H1 (cell line): ENCODE measurements around the gene MTG1. TPM values are rescaled to one million over a fixed set of nuclear protein-coding genes. Genes with fewer than 3 reads are reported as not detected.

Experiments
- CTCF ChIA-PET: fragments of 300-600 bp; sonication (Branson Sonifier 250); formaldehyde crosslinking; loops from one replicate; lab custom pipeline; 2021; ENCODE audit not compliant: partially characterized antibody; lab: Charles Lee
- POLR2A ChIA-PET: fragments of 300-600 bp; sonication (Branson Sonifier 250); formaldehyde crosslinking; loops from one replicate; lab custom pipeline; 2021; ENCODE audit warnings: inconsistent platforms; ENCODE audit not compliant: partially characterized antibody; lab: Charles Lee
- DNase-seq, 2 experiments: peaks; one replicate each; pipeline versions ENCODE4 v3.0.0 to v3.0.0-alpha.2; 2010 to 2022; ENCODE audit warnings: low spot score in 2 of 2, low read depth in 1 of 2, mixed read lengths in 1 of 2
- FAIRE-seq: peaks from 2 replicates; lab custom pipeline; 2011; peaks lifted over from hg19 to GRCh38; lab: Jason Lieb, UNC
- H2AFZ ChIP-seq: 2 replicates; pipeline ENCODE4 v1.8.1; 2012; ENCODE audit warnings: low read length, inconsistent platforms
- H2AK5ac ChIP-seq: 2 replicates; pipeline ENCODE4 v1.6.1; 2013; ENCODE audit warnings: low read depth, low read length
- H2BK120ac ChIP-seq: replicated peaks from 2 replicates; pipeline ENCODE3; 2013; ENCODE audit warnings: low read depth, low read length, inconsistent platforms
- H2BK12ac ChIP-seq: 2 replicates; pipeline ENCODE4 v1.6.1; 2013; ENCODE audit warnings: low read depth, low read length
- H2BK15ac ChIP-seq: 2 replicates; pipeline ENCODE4 v1.6.1; 2013; ENCODE audit warnings: low read length
- H2BK20ac ChIP-seq: 2 replicates; pipeline ENCODE4 v1.6.1; 2013; ENCODE audit warnings: low read length
- H2BK5ac ChIP-seq: 2 replicates; pipeline ENCODE4 v1.6.1; 2013; ENCODE audit warnings: low read depth, low read length
- H3K14ac ChIP-seq: 2 replicates; pipeline ENCODE4 v1.6.1; 2013; ENCODE audit warnings: inconsistent platforms; ENCODE audit not compliant: insufficient read length
- H3K18ac ChIP-seq: 2 replicates; pipeline ENCODE4 v1.6.1; 2013; ENCODE audit warnings: low read length; ENCODE audit errors: extremely low read depth
- H3K23ac ChIP-seq: 2 replicates; pipeline ENCODE4 v1.6.1; 2013; ENCODE audit warnings: inconsistent platforms; ENCODE audit not compliant: insufficient read length
- H3K23me2 ChIP-seq: 2 replicates; pipeline ENCODE4 v1.6.1; 2013; ENCODE audit warnings: low read depth, low read length
- H3K27ac ChIP-seq: 2 replicates; pipeline ENCODE4 v1.6.1; 2011; ENCODE audit warnings: low read depth, low read length, inconsistent platforms
- H3K27me3 ChIP-seq, 4 experiments: replicated peaks in 1 of 4; 1 replicate in 1 of 4; 2 replicates in 3 of 4; pipeline versions ENCODE4 v1.6.1 to v1.8.1; 2011 to 2013; ENCODE audit warnings: low read length in 3 of 4, mild to moderate bottlenecking in 3 of 4, inconsistent platforms in 2 of 4, mixed read lengths in 2 of 4, moderate library complexity in 1 of 4; ENCODE audit not compliant: control insufficient read depth in 3 of 4, insufficient read depth in 3 of 4; ENCODE audit errors: extremely low read depth in 1 of 4
- H3K36me3 ChIP-seq, 4 experiments: 2 replicates each; pipeline versions ENCODE4 v1.6.1 to v1.8.1; 2011 to 2013; ENCODE audit warnings: mild to moderate bottlenecking in 4 of 4, low read length in 3 of 4, moderate library complexity in 2 of 4, control low read depth in 1 of 4, inconsistent platforms in 1 of 4; ENCODE audit not compliant: insufficient read depth in 4 of 4, control insufficient read depth in 2 of 4
- H3K4ac ChIP-seq: replicated peaks from 2 replicates; pipeline ENCODE3; 2013; ENCODE audit warnings: low read length, low read depth, mixed read lengths, inconsistent platforms; ENCODE audit not compliant: insufficient read length
- H3K4me1 ChIP-seq, 4 experiments: replicated peaks in 1 of 4; 1 replicate in 1 of 4; 2 replicates in 3 of 4; pipeline versions ENCODE4 v1.6.1 to v1.8.1; 2011 to 2013; ENCODE audit warnings: low read length in 3 of 4, inconsistent platforms in 2 of 4, mixed read lengths in 1 of 4; ENCODE audit not compliant: insufficient read depth in 4 of 4, control insufficient read depth in 3 of 4
- H3K4me2 ChIP-seq, 2 experiments: 2 replicates each; pipeline versions ENCODE4 v1.6.1 to v1.8.1; 2011 to 2013; ENCODE audit warnings: low read depth in 2 of 2, low read length in 2 of 2, control low read depth in 1 of 2, inconsistent platforms in 1 of 2, mild to moderate bottlenecking in 1 of 2; ENCODE audit not compliant: insufficient read depth in 1 of 2
- H3K4me3 ChIP-seq, 4 experiments: fragments of 200-600, 300-600 bp in 1 of 4; sonication (generic), shearing (Covaris generic), sonication (Bioruptor Twin) in 1 of 4; 2 replicates each; pipeline versions ENCODE4 v1.5.1 to v1.8.1; 2011 to 2016; ENCODE audit warnings: low read length in 4 of 4, low read depth in 3 of 4, control low read depth in 2 of 4, inconsistent platforms in 2 of 4, mild to moderate bottlenecking in 2 of 4, mixed read lengths in 1 of 4, moderate library complexity in 1 of 4; ENCODE audit not compliant: insufficient read depth in 2 of 4; ENCODE audit errors: extremely low read depth in 1 of 4
- H3K56ac ChIP-seq: replicated peaks from 2 replicates; pipeline ENCODE3; 2013; ENCODE audit warnings: low read depth, mild to moderate bottlenecking, mixed read lengths, low read length, inconsistent platforms; ENCODE audit not compliant: insufficient read length
- H3K79me1 ChIP-seq: 2 replicates; pipeline ENCODE4 v1.6.1; 2013; ENCODE audit warnings: low read depth, low read length, control low read depth
- H3K79me2 ChIP-seq, 2 experiments: 2 replicates each; pipeline versions ENCODE4 v1.6.1 to v1.8.1; 2012 to 2013; ENCODE audit warnings: low read length in 2 of 2, mild to moderate bottlenecking in 2 of 2, inconsistent platforms in 1 of 2; ENCODE audit not compliant: insufficient read depth in 2 of 2, control insufficient read depth in 1 of 2
- H3K9ac ChIP-seq, 4 experiments: replicated peaks in 1 of 4; 1 replicate in 1 of 4; 2 replicates in 3 of 4; pipeline versions ENCODE4 v1.6.1 to v1.8.1; 2011 to 2013; ENCODE audit warnings: low read depth in 3 of 4, low read length in 3 of 4, control low read depth in 2 of 4, mild to moderate bottlenecking in 2 of 4, moderate library complexity in 2 of 4, inconsistent platforms in 1 of 4; ENCODE audit errors: extremely low read depth in 1 of 4
- H3K9me3 ChIP-seq, 2 experiments: 2 replicates each; pipeline versions ENCODE4 v1.6.1 to v1.8.1; 2012 to 2013; ENCODE audit warnings: mild to moderate bottlenecking in 2 of 2, moderate library complexity in 2 of 2, control low read depth in 1 of 2, inconsistent platforms in 1 of 2, low read depth in 1 of 2, low read length in 1 of 2, mixed read lengths in 1 of 2; ENCODE audit not compliant: insufficient read depth in 2 of 2
- H4K20me1 ChIP-seq, 2 experiments: replicated peaks in 1 of 2; 2 replicates each; pipeline versions ENCODE3 to v1.8.1; 2011 to 2013; ENCODE audit warnings: inconsistent platforms in 2 of 2, low read length in 2 of 2, mild to moderate bottlenecking in 1 of 2; ENCODE audit not compliant: insufficient read depth in 2 of 2, control insufficient read depth in 1 of 2
- H4K5ac ChIP-seq: 2 replicates; pipeline ENCODE4 v1.6.1; 2013; ENCODE audit warnings: low read length, low read depth, mixed read lengths, inconsistent platforms; ENCODE audit not compliant: insufficient read length
- H4K8ac ChIP-seq: 2 replicates; pipeline ENCODE4 v1.8.0; 2013; ENCODE audit warnings: mild to moderate bottlenecking, moderate library complexity, low read length, inconsistent platforms; ENCODE audit not compliant: insufficient read depth; ENCODE audit errors: extremely low read depth
- H4K91ac ChIP-seq: replicated peaks from 2 replicates; pipeline ENCODE3; 2013; ENCODE audit warnings: low read length, mixed read lengths, inconsistent platforms; ENCODE audit not compliant: insufficient read length
- ASH2L ChIP-seq: fragments of 200-600, 300-600 bp; sonication (generic); IDR thresholded peaks from one replicate; pipeline ENCODE4 v1.7.1; 2017; ENCODE audit warnings: low read length
- CHD1 ChIP-seq: IDR thresholded peaks from 2 replicates; pipeline ENCODE4 v1.6.1; 2012; ENCODE audit warnings: low read depth, low read length, improper control_type of control experiment
- EGR1 ChIP-seq: IDR thresholded peaks from 2 replicates; pipeline ENCODE4 v1.6.1; 2011; ENCODE audit warnings: low read depth, low read length, borderline replicate concordance
- GTF2F1 ChIP-seq: IDR thresholded peaks from 2 replicates; pipeline ENCODE4 v1.6.1; 2012; ENCODE audit warnings: low read depth, low read length, improper control_type of control experiment, borderline replicate concordance
- JUND ChIP-seq: IDR thresholded peaks from 2 replicates; pipeline ENCODE4 v1.6.1; 2011; ENCODE audit warnings: mild to moderate bottlenecking, improper control_type of control experiment, low read length
- KDM1A ChIP-seq: fragments of 200-600, 300-600 bp; sonication (generic); IDR thresholded peaks from 2 replicates; pipeline ENCODE4 v1.7.1; 2016; ENCODE audit warnings: mild to moderate bottlenecking, low read length, borderline replicate concordance
- MAX ChIP-seq: IDR thresholded peaks from 2 replicates; pipeline ENCODE4 v1.6.1; 2012; ENCODE audit warnings: inconsistent platforms
- PHF8 ChIP-seq: fragments of 200-600 bp; sonication (generic); conservative IDR thresholded peaks from 2 replicates; pipeline ENCODE4 v1.7.1; 2012; ENCODE audit warnings: low read depth, mild to moderate bottlenecking, inconsistent platforms, low read length, moderate library complexity
- POLR2A ChIP-seq, 2 experiments: IDR thresholded peaks; 1 replicate in 1 of 2; 2 replicates in 1 of 2; pipeline ENCODE4 v1.6.1; 2011; ENCODE audit warnings: low read depth in 2 of 2, low read length in 2 of 2, mild to moderate bottlenecking in 2 of 2; ENCODE audit errors: control extremely low read depth in 1 of 2
- SIRT6 ChIP-seq: IDR thresholded peaks from one replicate; pipeline ENCODE4 v1.7.1; 2012; ENCODE audit warnings: low read length, inconsistent platforms
- TAF7 ChIP-seq: optimal IDR thresholded peaks from 2 replicates; pipeline ENCODE3; 2011; ENCODE audit warnings: low read depth, mild to moderate bottlenecking, inconsistent platforms, low read length, moderate library complexity, borderline replicate concordance
- WGBS, 2 experiments: shearing (Covaris generic) in 1 of 2; methylation state at CpG; one replicate each; pipeline versions ENCODE4 v1.1.6 to v1.1.7; 2013 to 2015; ENCODE audit warnings: low lambda C conversion rate in 2 of 2, mixed read lengths in 2 of 2, inconsistent platforms in 1 of 2, low coverage in 1 of 2, missing lambda C conversion rate in 1 of 2; ENCODE audit not compliant: insufficient replicate concordance in 2 of 2, insufficient coverage in 1 of 2, insufficient read length in 1 of 2; ENCODE audit errors: extremely low coverage in 1 of 2, missing lambda C conversion rate in 1 of 2; 5-methylcytosine and 5-hydroxymethylcytosine counted together
- polyA plus RNA-seq, 7 experiments: library from polyadenylated mRNA; depleted of rRNA in 3 of 7; stranded (reverse) in 5 of 7; unstranded in 2 of 7; fragments of >200 nt in 5 of 7; fragments of 200-250 nt in 2 of 7; gene quantifications; 1 replicate in 5 of 7; 2 replicates in 1 of 7; 4 replicates in 1 of 7; pipeline versions ENCODE4 v1.2.1 to v1.2.3, GENCODE V29; 2011 to 2013; ENCODE audit warnings: missing spikeins in 2 of 7, mixed read lengths in 2 of 7
- total RNA-seq: library from RNA; stranded (reverse); fragmentation: NEBNext Ultra II Directional; extraction: Animal tissue kit (Norgen Biotek cat#: 25700); gene quantifications from 2 replicates; pipeline ENCODE4 v1.2.1, GENCODE V29; 2021

MTG1 gene
- total and polyA plus RNA-seq, 2 of the 8 experiments (the other 6 are each of a cell fraction or from before 2014, with no cell fraction given): 56.6 to 81.6 TPM

GRCh38 chr10:133357285-133358161 lies 36.4 kb upstream of the MTG1 start, which contains the start of gene FUOM:
FUOM (minus strand) TSS chr10:133358019; CDS start chr10:133358007, 12 bp downstream.
- Histone ChIP-seq H2BK15ac (peak within 1 kb of the TSS; percentile 98; the same call in 1 of the 2 replicates), H3K9me3 (no peaks in the 10 kb centered on the region), H2AK5ac (no peak within 1 kb of the TSS), H3K4me2 (peak within 1 kb of the TSS; percentile 76 to 80), H2BK12ac (0 out of 2 replicates have a peak within 1 kb of the TSS, but pooled peaks have one; percentile 27), H3K27me3 (peaks cover 0 to 19% (median 7%) of the 10 kb centered on the region in 4 experiments; a peak in 5 of 7 replicates), H3K56ac (peak within 1 kb of the TSS; percentile 46), H3K9ac (peak within 1 kb of the TSS; percentile 46 to 90 (median 67); a peak in 6 of 7 replicates), H2BK5ac (peak within 1 kb of the TSS; percentile 52; the same call in 1 of the 2 replicates), H4K20me1 (peaks cover 7 to 16% of the 10 kb centered on the region in 2 experiments), H3K18ac (peak within 1 kb of the TSS; percentile 93), H3K23me2 (peaks cover 6% of the 10 kb centered on the region; the same call in 1 of the 2 replicates), H2BK20ac (no peak within 1 kb of the TSS), H4K91ac (peak within 1 kb of the TSS; percentile 54), H3K36me3 (peaks cover 3 to 7% (median 6%) of the 10 kb centered on the region in 4 experiments; a peak in 7 of 8 replicates), H2AFZ (peak within 1 kb of the TSS; percentile 19; the same call in 1 of the 2 replicates), H3K79me1 (no peaks in the 10 kb centered on the region; the same call in 1 of the 2 replicates), H3K14ac (no peak within 1 kb of the TSS), H3K79me2 (no peaks in the 10 kb centered on the region), H3K4me3 (peak within 1 kb of the TSS; percentile 51 to 78 (median 68)), H4K8ac (peak within 1 kb of the TSS; percentile 83), H2BK120ac (peak within 1 kb of the TSS; percentile 54), H3K23ac (no peak within 1 kb of the TSS), H4K5ac (peak within 1 kb of the TSS; percentile 95), H3K4me1 (peaks cover 0 to 6% (median 3%) of the 10 kb centered on the region in 4 experiments; a peak in 4 of 7 replicates), H3K27ac (no peak within 1 kb of the TSS; the same call in 1 of the 2 replicates), H3K4ac (peak within 1 kb of the TSS; percentile 91)
- DNase-seq (peak; percentile 67 to 95), FAIRE-seq (no peak)
- WGBS, 2 experiments: 4% methylated on average over 49 of the region's 83 CpGs; no CpG with 5 or more reads in 1 of the 2 experiments
- ChIA-PET POLR2A (interaction anchor here (0.9 to 5.0 kb wide), 14 partner anchors 11 to 50 kb away, joined by 3 to 38 read pairs (median 6); partner anchors contain the start of genes CALY, ECHS1 and PRAP1), CTCF (interaction anchor here (0.6 to 4.9 kb wide), 4 partner anchors 12 to 28 kb away, joined by 3 to 57 read pairs (median 9); no protein-coding TSS in a partner anchor)
- TF ChIP-seq PHF8 (peak; percentile 93), KDM1A (no peak), POLR2A (IDR thresholded peaks at IDR 0.05; ENCODE audit: control extremely low read depth in 1 of 2, low read depth in 2 of 2, low read length in 2 of 2) (peak in 1 of 2 experiments; percentile 80; a peak in 2 of 3 replicates), TAF7 (no peak), ASH2L (peak; percentile 59), CHD1 (no peak), SIRT6 (no peak), EGR1 (peak; percentile 89; the same call in 1 of the 2 replicates), MAX (peak; percentile 27; the same call in 1 of the 2 replicates), GTF2F1 (no peak), JUND (no peak)
